Lower leg skin (tissue), 3 donors: ENCODE data around the gene UPP1.

ENCODE experiments used
- CTCF ChIP-seq, 3 donors: fragments of 450-650 bp; IDR thresholded peaks; one replicate each; pipeline ENCODE4 v1.5.1; 2016; ENCODE audit warnings: antibody characterized with exemption in 3 of 3, mild to moderate bottlenecking in 3 of 3, moderate library complexity in 2 of 3
- POLR2A ChIP-seq, 2 donors: fragments of 450-650 bp; IDR thresholded peaks; one replicate each; pipeline ENCODE4 v1.6.1; 2016 to 2017; ENCODE audit warnings: antibody characterized with exemption in 2 of 2, mild to moderate bottlenecking in 1 of 2, moderate library complexity in 1 of 2

GRCh38 chr7:48063985-48064384 lies 25.1 kb upstream of the UPP1 start:
- no peak for TF ChIP-seq CTCF (IDR thresholded peaks at IDR 0.05)
- no peak for TF ChIP-seq POLR2A (IDR thresholded peaks at IDR 0.05)
